ENCODE data around the gene DACH1. TPM values are rescaled to one million over a fixed set of nuclear protein-coding genes. Genes with fewer than 3 reads are reported as not detected.

The DACH1 gene
- total RNA-seq, 1 donor from 2014 or later: 2.6 TPM

DNA sequence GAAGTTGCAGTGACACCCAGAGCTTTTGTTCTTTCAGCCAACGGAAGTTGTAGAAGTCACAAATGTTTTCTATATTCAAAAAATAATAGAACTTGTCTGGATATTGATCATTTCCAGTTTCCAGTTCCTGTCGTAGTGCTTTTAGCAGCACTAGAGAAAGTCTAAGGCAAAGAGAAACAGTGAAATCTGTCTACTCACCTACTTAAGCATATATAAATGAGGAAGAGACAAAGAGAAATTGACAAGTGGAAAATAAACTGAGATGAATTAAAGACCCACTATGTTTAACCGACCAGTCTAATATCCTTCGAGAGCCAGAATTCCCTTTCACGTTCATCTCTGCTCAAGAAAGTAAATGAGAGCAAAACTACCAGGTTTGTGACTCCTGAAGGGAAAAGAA is 36.7 kb downstream of the DACH1 start:
- DNase-seq (ENCODE audit: low read depth, low spot score): no peak

GRCh38 chr13:71829547-71829946 is 37.5 kb downstream of the DACH1 start:
- DNase-seq (ENCODE audit: low read depth, low spot score): no peak

GRCh38 chr13:71828564-71828963 is 38.4 kb downstream of the DACH1 start:
- no peak for DNase-seq (ENCODE audit: low read depth, low spot score)

DNA sequence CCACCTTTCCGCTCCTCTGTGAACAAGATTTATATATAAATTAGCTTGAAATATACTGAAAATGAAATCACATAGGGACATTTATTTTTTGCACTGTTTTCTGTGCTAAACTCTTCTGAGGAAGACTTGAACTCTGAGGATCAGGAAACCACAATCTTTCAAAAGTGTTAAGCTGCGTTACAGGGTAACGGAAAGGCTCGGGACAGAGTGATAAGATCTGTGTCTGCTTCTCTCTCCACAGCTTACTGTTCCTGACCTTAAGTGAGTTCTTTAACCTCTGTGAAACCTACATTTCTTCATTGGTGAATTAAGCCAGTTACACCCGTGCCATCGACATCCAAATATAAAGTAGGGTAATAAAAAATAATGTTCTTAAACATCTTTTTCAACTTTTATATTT is 38.9 kb downstream of the DACH1 start:
- no peak for DNase-seq (ENCODE audit: low read depth, low spot score)

GRCh38 chr13:71827241-71827640 is 39.8 kb downstream of the DACH1 start:
- no peak for DNase-seq (ENCODE audit: low read depth, low spot score)

DNA sequence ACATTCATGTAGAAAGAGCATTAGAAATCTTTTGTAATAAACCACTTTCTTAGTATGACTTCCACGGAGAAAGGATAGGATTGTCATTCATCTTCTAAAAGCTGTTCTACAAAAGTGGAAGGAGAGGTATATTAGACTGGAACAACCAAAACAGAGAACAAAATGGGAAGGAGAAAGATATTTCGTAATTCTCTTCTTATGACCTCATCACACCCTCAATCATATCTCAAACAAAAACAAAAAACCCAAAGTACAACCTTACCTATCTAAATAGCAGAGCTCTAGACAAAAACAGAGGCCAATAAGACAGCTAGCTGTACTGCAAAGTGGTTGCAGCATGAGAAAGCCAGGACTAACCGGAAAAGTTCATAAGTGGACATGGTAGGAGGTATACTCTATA is 46.3 kb downstream of the DACH1 start:
- no peak for DNase-seq (ENCODE audit: low read depth, low spot score)

DNA sequence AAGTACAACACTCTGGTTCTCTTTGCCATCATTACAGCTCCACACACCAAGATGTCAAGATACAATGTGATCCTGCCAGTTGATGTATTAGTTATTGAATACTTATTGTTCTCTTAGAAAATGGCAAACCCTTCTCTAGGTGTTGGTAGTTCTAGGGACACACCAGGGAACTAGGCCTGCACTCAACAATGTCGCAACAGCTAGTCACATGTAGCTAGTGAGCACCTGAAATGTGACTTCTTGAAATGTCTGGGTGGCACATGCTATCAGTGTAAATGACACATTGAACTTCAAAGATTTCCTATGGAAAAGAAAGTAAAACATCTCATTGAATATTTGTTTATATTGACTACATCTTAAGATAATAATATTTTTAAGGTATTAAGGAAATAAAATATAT is 49.7 kb downstream of the DACH1 start:
- DNase-seq (ENCODE audit: low read depth, low spot score): no peak

DNA sequence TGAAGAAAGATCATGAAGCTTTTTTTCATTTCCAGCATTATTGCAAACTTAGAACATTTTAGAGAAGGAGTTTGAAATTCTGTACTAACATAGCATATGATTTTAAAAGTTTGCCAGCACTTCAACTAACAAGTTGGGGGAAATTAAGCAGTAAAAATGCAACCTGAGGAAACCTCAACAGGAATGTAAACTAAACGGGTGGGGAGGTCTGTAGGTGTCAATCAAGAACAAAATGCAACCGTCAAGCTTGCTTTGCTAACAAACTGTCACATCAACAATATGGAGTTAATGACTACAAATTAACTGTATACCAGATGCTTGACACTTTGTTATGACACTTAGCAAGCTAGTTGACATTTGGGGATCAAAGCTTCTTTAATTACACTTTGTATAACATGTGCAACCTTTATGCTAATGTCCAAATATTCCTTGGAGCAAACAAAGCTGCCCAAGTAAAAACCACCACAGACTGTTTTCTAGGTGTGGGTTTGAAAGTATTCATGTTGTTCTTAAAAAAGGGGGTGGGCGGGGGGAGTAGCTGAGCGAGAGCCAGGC is 52.1 kb downstream of the DACH1 start:
- DNase-seq (ENCODE audit: low read depth, low spot score): no peak

GRCh38 chr13:71813187-71813586 is 53.8 kb downstream of the DACH1 start:
- no peak for DNase-seq (ENCODE audit: low read depth, low spot score)

GRCh38 chr13:71811344-71811743 is 55.7 kb downstream of the DACH1 start:
- no peak for DNase-seq (ENCODE audit: low read depth, low spot score)

DNA sequence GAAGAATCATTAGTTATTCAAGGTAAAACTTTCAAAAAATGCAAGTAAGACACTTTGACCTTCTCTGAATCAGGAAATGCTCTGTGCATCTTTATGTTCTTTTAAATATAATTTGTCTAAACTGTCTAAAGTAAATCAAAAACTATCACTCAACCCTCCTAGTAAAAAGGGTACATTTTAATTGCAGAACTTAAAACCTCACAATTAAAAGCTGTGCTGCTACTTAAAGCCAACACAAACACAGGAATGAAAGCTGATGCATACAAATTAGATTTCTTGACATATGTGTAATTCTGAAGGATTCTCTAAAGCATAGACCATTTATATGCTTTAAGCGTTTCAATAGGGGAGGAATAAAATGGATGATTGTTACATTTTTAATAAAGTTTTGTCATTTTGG is 58.3 kb downstream of the DACH1 start:
- DNase-seq (ENCODE audit: low read depth, low spot score): no peak

GRCh38 chr13:71806886-71807285 is 60.1 kb downstream of the DACH1 start:
- no peak for DNase-seq (ENCODE audit: low read depth, low spot score)

DNA sequence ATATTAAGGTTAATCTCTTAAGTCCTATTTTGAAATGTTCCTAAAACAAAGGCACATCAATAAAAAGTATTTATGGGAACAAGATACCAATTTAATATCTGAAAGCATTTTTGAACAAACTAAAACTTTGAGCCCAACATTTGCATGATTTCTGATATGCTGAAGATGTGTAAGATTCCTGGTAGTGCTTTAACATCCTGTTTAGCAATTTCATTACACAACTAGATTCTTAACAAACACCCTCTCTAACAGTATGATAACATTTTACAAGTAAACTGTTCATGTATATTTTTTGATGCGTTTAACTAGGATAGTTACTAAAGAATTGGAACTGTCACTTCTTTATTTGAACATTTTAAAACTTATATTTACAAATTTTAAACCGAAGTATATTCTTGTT is 63.9 kb downstream of the DACH1 start:
- DNase-seq (ENCODE audit: low read depth, low spot score): no peak

- DNase-seq (ENCODE audit: low read depth, low spot score): no peak
Observed at GRCh38 chr13:71801781-71802180, 65.2 kb downstream of the DACH1 start.

- DNase-seq (ENCODE audit: low read depth, low spot score): no peak
Observed at GRCh38 chr13:71801165-71801760, 65.7 kb downstream of the DACH1 start.

DNA sequence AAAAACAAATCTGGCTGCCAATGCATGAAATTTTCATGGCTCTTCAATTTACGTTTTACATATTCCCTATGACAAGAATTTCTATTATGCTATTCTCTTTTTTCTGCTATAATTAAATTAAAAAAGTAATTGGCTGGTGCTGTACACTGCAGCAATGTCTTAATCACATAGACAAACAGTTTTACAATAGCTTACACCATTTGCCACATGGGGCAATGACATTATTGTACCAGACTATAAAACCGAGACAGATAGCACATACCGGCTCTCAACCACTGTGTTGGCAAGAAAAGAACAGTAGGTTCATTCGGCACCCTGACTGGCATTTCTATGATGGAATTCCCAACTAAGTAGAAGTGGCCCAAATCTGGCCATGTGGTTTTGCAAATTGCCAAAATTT is 67.7 kb downstream of the DACH1 start:
- DNase-seq (ENCODE audit: low read depth, low spot score): no peak

DNA sequence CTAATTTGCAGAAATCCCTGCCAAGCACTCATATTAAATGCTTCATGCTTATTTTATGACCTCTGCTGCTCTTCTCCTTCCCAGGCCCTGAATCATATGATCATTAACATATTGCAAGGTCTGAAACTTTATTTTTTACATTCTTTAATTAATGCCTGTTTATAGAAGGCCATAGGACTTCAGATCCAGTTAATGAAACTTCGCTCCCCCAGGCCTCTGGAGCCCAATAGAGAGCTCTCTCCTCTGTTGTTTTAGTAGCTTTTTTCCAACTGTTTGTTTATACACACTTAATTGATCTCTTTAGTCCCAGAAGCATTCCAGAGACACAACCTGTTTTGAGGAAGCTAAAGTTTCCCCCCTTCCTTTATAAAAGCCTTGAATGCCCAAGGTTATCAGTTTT is 68.3 kb downstream of the DACH1 start:
- DNase-seq (ENCODE audit: low read depth, low spot score): no peak

- DNase-seq (ENCODE audit: low read depth, low spot score): no peak
Observed at GRCh38 chr13:71797517-71797916, 69.5 kb downstream of the DACH1 start.

- peak; percentile 48 for DNase-seq (ENCODE audit: low read depth, low spot score)
Observed at GRCh38 chr13:71789693-71790329, 77.2 kb downstream of the DACH1 start.

DNA sequence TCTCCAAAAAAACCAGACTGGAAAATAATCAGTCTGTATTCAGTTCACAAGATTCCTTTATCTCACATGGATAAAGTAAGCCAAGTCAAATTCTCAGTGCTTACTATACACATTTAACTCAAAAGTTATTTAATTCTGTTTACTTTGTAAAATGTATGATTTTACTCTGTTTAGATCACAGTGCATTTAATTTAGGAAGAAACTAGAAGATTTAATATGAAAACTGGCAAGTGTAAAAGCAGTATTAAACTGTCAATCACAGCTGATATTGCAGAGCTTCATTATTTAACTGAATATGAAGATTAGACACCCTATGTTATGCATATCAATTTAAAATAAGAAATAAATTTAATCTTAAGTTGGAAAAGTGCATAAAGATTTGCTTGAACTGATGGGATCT is 78.0 kb downstream of the DACH1 start:
- DNase-seq (ENCODE audit: low read depth, low spot score): no peak

- DNase-seq (ENCODE audit: low read depth, low spot score): no peak
Observed at GRCh38 chr13:71787414-71787813, 79.6 kb downstream of the DACH1 start.

- DNase-seq (ENCODE audit: low read depth, low spot score): no peak
Observed at GRCh38 chr13:71786875-71787274, 80.1 kb downstream of the DACH1 start.

- DNase-seq (ENCODE audit: low read depth, low spot score): no peak
Observed at GRCh38 chr13:71785361-71785760, 81.6 kb downstream of the DACH1 start.

Measured in pulmonary artery endothelial cell (primary cell).